GM19193 (cell line): ENCODE results near the gene GSDME.

Experiments used
- POLR2A ChIP-seq: IDR thresholded peaks from 4 replicates; pipeline ENCODE4 v1.6.1; 2011; ENCODE audit not compliant: insufficient read depth, insufficient read length; ENCODE audit errors: extremely low read depth

The GSDME gene

GRCh38 chr7:24668927-24669635 is 88.2 kb downstream of the GSDME start:
- no peak for TF ChIP-seq POLR2A

GRCh38 chr7:24665564-24666294 is 91.5 kb downstream of the GSDME start:
- no peak for TF ChIP-seq POLR2A

GRCh38 chr7:24660546-24660945 is 96.7 kb downstream of the GSDME start:
- TF ChIP-seq POLR2A, result no peak

GRCh38 chr7:24659505-24659904 is 97.8 kb downstream of the GSDME start:
- no peak for TF ChIP-seq POLR2A

GRCh38 chr7:24657980-24658379 is 99.3 kb downstream of the GSDME start:
- TF ChIP-seq POLR2A, result no peak

- no peak for TF ChIP-seq POLR2A
Measured at GRCh38 chr7:24656608-24657007, 100.7 kb downstream of the GSDME start.

- no peak for TF ChIP-seq POLR2A
Measured at GRCh38 chr7:24654305-24654704, 103.0 kb downstream of the GSDME start.

GRCh38 chr7:24653316-24654085 is 103.8 kb downstream of the GSDME start:
- TF ChIP-seq POLR2A, result no peak

- no peak for TF ChIP-seq POLR2A
Measured at GRCh38 chr7:24652251-24652939, 104.9 kb downstream of the GSDME start.
